Activated CD4-positive, alpha-beta T cell treated with anti-CD3 and anti-CD28 coated beads, Interleukin-10, Interleukin-2, amounts not matched to agents 100 ng/mL and 50 ng/mL, durations not matched to agents 16 hours and 8 hours (primary cell): Measurements from ENCODE around the gene JAG1.

Experiments
- DNase-seq: peaks from one replicate; pipeline ENCODE4 v3.0.0-alpha.2; 2020

Gene JAG1

GRCh38 chr20:10651227-10651990 is 22.4 kb downstream of the JAG1 start:
- no peak for DNase-seq

- no peak for DNase-seq
Measured at GRCh38 chr20:10649797-10650160, 24.0 kb downstream of the JAG1 start.

- DNase-seq = no peak
Measured at GRCh38 chr20:10649080-10649796, 24.6 kb downstream of the JAG1 start.

GRCh38 chr20:10648651-10649050 is 25.1 kb downstream of the JAG1 start:
- no peak for DNase-seq

- DNase-seq = no peak
Measured at GRCh38 chr20:10647909-10648308, 25.9 kb downstream of the JAG1 start.

GRCh38 chr20:10647471-10647870 is 26.3 kb downstream of the JAG1 start:
- no peak for DNase-seq

- no peak for DNase-seq
Measured at GRCh38 chr20:10646886-10647420, 26.8 kb downstream of the JAG1 start.

GRCh38 chr20:10646006-10646405 is 27.8 kb downstream of the JAG1 start:
- no peak for DNase-seq

GRCh38 chr20:10645205-10645570 is 28.6 kb downstream of the JAG1 start:
- no peak for DNase-seq

- DNase-seq = peak; percentile 11
Measured at GRCh38 chr20:10644458-10645204, 29.2 kb downstream of the JAG1 start.

GRCh38 chr20:10643560-10643873 is 30.3 kb downstream of the JAG1 start:
- DNase-seq = no peak

- no peak for DNase-seq
Measured at GRCh38 chr20:10642856-10643559, 30.8 kb downstream of the JAG1 start.

- no peak for DNase-seq
Measured at GRCh38 chr20:10641893-10642292, 31.9 kb downstream of the JAG1 start.

- no peak for DNase-seq
Measured at GRCh38 chr20:10641467-10641866, 32.3 kb downstream of the JAG1 start.

- no peak for DNase-seq
Measured at GRCh38 chr20:10640897-10641296, 32.9 kb downstream of the JAG1 start.

- no peak for DNase-seq
Measured at GRCh38 chr20:10639737-10640556, 33.9 kb downstream of the JAG1 start.

GRCh38 chr20:10639077-10639736 is 34.6 kb downstream of the JAG1 start:
- DNase-seq = no peak

GRCh38 chr20:10637563-10637962 is 36.2 kb downstream of the JAG1 start:
- no peak for DNase-seq

- DNase-seq = no peak
Measured at GRCh38 chr20:10637031-10637559, 36.7 kb downstream of the JAG1 start.

- no peak for DNase-seq
Measured at GRCh38 chr20:10636326-10636818, 37.4 kb downstream of the JAG1 start.
